ENCODE measurements around the gene FTO.

FTO gene

DNA sequence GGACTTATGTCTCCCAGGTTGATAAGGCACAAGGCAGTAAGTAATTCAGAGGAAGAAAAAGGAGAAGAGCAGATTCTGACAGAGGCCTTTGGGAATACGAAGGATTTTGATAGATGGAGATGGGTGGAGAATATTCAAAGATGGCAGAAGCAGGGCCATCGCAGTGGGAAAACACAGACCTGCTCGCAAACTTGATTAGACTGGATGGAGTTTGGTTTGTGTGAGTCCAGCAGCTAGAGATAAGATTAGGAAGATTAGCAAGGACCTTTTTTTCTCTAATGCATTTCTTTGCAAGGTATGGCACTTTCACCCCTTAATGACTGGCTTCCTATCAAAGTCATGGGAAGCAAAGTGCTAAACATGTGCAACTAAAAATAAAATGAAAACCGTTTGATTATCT lies 196.7 kb downstream of the FTO start:
- H3K4me3 ChIP-seq (ENCODE audit: low read length): no peak overlapping the region
- TF ChIP-seq ZNF274 (IDR thresholded peaks at IDR 0.05; ENCODE audit: low read depth, low read length): no peak

- TF ChIP-seq ZNF274 (IDR thresholded peaks at IDR 0.05; ENCODE audit: low read depth, low read length): no peak
- H3K4me3 ChIP-seq (ENCODE audit: low read length): no peak overlapping the region
Measured at GRCh38 chr16:53901408-53901807, 197.5 kb downstream of the FTO start.

- H3K4me3 ChIP-seq (ENCODE audit: low read length): no peak overlapping the region
- no peak for TF ChIP-seq ZNF274 (IDR thresholded peaks at IDR 0.05; ENCODE audit: low read depth, low read length)
Measured at GRCh38 chr16:53904533-53904932, 200.6 kb downstream of the FTO start.

- H3K4me3 ChIP-seq (ENCODE audit: low read length): no peak overlapping the region
- TF ChIP-seq ZNF274 (IDR thresholded peaks at IDR 0.05; ENCODE audit: low read depth, low read length): no peak
Measured at GRCh38 chr16:53905028-53905427, 201.1 kb downstream of the FTO start.

DNA sequence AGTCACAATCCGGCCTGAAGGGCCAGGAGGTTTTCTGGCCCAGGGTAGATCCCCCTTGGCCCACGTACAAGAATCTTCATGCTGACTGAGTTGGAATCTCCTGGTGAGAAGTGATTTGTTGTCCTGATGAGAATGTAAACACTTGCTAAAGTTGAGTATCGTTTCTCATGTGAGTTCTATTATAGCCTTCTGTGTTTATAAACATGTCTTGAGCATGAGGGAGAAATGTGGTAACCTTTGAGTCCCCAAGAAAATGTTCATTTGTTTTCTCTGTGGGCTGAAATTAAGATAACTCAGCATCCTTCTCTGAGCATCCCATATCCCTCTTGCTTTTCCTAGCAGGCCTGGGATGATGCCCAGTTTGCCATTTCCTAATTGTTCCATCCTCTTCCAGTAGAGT lies 204.8 kb downstream of the FTO start:
- no peak for TF ChIP-seq ZNF274 (IDR thresholded peaks at IDR 0.05; ENCODE audit: low read depth, low read length)
- H3K4me3 ChIP-seq (ENCODE audit: low read length): no peak overlapping the region

DNA sequence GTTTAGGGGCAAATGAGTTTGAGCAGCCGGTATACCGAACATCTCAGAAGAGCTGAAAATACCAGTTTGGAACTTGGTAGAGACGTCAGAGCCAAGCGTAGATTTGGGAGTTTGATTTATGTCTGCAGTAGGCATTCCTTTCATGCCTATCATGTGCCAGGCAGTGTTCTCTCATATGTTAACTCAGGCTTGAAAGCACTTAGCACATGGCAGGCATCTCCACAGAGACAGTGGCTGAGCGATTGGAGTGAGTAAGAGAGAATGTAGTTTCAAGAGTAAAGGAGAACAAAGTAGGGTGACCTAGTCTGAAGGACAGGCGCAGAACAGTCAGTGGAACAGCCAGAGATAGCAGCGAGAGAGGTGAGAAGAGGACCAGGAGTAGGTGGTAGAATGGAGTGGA lies 207.0 kb downstream of the FTO start:
- no peak for TF ChIP-seq ZNF274 (IDR thresholded peaks at IDR 0.05; ENCODE audit: low read depth, low read length)
- H3K4me3 ChIP-seq (ENCODE audit: low read length): no peak overlapping the region

DNA sequence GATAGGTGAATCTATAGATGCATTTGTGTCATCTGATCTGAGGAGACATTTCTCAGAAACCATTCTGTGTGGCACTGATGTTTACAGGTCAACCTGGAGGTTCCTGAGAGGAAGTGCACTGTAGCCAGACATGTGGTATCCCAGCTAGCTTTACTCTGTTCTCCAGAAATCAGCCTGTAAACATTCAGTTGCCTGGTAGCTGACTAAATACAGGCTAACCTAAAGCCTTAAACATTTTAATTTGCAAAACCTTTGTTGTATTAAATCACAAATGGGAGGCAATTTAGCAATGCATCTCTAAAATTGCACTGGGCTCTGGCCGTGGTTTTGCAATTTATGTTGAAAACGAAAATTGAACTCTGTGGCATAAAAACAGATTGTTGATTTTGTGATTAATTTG lies 207.6 kb downstream of the FTO start:
- no peak overlapping the region for H3K4me3 ChIP-seq (ENCODE audit: low read length)
- TF ChIP-seq ZNF274 (IDR thresholded peaks at IDR 0.05; ENCODE audit: low read depth, low read length): no peak

DNA sequence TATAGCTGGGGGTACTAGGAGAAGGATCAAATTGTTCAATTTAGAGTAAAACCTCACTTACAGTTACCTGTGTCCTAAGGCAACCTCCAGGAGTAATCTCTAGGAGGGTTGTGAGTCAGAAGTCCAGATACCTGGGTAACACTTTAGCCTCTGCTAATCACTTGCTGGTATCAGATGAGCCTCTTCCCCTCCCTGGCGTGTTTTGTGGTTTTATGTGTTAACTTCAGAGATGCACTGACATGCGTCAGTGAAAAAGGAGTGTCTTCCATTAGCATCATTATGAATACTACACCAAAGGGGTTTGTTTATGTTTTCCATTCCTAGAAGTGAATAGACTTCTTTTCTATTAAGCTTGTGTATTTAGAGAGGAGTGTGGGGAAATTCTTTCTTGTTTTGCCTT lies 208.2 kb downstream of the FTO start:
- no peak overlapping the region for H3K4me3 ChIP-seq (ENCODE audit: low read length)
- no peak for TF ChIP-seq ZNF274 (IDR thresholded peaks at IDR 0.05; ENCODE audit: low read depth, low read length)

DNA sequence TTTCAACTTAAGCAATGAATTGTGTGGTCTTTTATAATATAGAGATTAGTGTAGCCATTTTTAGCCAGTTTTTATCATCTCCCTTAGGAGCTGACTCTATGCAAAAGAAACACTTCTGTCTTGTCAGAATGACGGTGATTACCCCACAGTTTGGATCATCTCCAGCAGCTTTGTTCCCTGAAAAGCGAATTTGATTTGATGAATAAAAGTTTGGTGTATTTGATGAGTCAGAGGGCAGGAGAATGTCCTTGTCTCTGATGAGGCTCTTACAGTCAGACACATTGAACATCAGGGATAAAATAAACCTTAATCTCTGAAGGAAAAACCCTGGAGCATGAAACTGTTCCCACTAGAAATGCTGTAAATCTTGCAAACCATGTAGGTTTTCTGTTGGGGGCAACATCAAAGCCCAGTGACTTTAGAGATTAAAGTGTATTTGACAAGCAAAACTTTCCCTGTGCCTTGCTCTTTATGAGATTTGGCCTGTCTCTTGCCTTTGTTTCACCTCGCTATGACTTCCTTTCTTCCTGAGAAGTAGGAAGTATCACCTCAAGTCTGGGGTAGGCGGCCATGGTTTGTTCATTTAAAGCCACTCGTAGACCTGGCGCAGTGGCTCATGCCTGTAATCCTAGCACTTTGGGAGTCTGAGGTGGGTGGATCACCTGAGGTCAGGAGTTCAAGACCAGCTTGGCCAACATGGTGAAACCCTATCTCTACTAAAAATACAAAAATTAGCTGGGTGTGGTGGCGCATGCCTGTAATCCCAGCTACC lies 209.3 kb downstream of the FTO start:
- TF ChIP-seq ZNF274 (IDR thresholded peaks at IDR 0.05; ENCODE audit: low read depth, low read length): no peak
- H3K4me3 ChIP-seq (ENCODE audit: low read length): no peak overlapping the region

GRCh38 chr16:53913920-53914319 lies 210.0 kb downstream of the FTO start:
- no peak overlapping the region for H3K4me3 ChIP-seq (ENCODE audit: low read length)
- TF ChIP-seq ZNF274 (IDR thresholded peaks at IDR 0.05; ENCODE audit: low read depth, low read length): no peak

DNA sequence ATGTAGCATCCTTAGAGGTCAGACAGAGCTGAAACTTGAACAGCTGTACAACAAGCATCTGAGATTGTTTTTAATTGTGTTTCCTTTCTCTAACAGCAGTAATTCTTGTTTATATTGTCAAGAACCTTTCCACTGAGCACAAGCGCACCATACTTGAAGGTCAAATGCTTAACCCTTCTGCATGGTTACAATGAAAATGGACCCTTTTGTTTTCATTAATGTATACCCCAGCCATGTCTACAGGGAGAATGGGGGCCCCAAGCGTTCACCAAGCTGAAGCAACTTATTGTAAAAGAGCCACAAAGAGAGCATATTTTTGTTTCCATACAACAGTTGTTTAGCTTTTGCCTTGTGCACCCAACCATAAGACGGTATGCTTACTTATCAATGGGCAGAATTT lies 210.8 kb downstream of the FTO start:
- no peak overlapping the region for H3K4me3 ChIP-seq (ENCODE audit: low read length)
- TF ChIP-seq ZNF274 (IDR thresholded peaks at IDR 0.05; ENCODE audit: low read depth, low read length): no peak

DNA sequence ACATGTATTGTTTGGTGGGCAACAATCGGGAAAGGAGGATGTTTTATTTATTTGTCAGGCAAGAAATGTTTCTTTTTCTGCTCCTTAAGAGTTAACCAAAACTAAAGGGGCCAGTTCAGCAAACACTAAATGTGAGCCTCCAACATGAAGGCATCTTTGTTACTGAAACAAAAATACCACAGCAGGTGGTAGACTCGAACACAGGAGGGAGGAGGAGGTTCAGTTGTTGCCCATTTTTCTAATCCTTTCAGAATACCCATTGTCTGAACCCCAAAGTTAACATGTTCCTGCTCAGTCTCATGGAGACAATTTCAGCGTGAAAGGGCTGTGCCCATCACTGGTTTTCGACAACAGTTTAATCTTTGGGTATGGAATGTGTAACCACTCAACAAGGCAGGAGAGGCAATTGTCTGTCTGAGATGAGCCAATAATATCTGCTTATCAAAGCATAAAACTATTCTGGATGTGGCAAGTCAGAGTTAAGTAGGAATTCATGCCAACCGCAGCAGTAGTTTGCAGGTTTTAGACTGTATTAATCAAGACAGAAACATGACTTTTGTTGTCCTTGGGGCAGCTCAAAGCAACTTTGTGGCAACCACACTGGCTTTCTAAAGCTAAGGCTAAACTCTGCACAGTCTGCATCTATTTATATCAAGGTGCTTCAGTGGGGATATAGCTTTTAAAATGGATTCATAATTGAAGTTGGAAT lies 211.7 kb downstream of the FTO start:
- no peak overlapping the region for H3K4me3 ChIP-seq (ENCODE audit: low read length)
- no peak for TF ChIP-seq ZNF274 (IDR thresholded peaks at IDR 0.05; ENCODE audit: low read depth, low read length)

GRCh38 chr16:53920988-53921387 lies 217.0 kb downstream of the FTO start:
- no peak overlapping the region for H3K4me3 ChIP-seq (ENCODE audit: low read length)
- TF ChIP-seq ZNF274 (IDR thresholded peaks at IDR 0.05; ENCODE audit: low read depth, low read length): no peak

DNA sequence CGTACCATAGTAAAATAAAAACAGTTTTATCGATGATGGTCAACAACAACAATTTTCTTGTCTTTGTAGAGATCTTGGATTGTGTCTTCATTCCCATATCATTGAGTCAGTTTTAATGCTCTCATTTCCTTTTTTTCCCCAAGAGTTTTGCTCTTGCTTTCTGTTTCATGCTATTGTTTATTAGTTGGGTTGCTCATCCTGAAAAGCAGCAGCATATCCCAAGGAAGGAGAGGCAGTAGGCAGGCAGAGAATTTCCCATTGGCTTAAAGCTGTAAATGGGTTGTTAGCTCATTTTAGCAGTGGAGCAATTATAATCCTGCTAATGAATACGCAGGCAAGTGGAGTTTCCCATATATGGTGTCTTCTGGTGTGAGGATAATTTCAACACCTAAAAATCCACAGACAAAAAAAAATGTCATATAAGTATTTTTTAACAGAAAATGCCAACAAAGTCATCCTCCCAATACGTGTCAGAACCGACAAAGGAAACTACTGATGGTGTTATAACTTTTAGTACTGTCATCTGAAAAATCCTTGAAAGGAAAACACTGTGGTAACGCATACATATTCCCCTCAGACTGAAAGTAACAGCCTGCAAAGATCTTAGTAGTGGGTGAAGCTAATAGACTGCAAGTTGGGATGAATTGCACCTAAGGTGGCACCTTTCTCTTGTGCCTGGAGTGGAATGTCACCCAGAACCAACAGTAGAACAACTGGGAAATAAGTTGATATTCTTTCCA lies 218.3 kb downstream of the FTO start:
- no peak for TF ChIP-seq ZNF274 (IDR thresholded peaks at IDR 0.05; ENCODE audit: low read depth, low read length)
- no peak overlapping the region for H3K4me3 ChIP-seq (ENCODE audit: low read length)

Measured in GM08714 (cell line).